ENCODE measurements around the gene EML4. TPM values are rescaled to one million over a fixed set of nuclear protein-coding genes. Genes with fewer than 3 reads are reported as not detected.
"Not testable (repeated sequence)": the region's sequence is repeated elsewhere in the genome, so short reads cannot be mapped to it uniquely, and the experiment has no call there.

EML4 gene, protein sequence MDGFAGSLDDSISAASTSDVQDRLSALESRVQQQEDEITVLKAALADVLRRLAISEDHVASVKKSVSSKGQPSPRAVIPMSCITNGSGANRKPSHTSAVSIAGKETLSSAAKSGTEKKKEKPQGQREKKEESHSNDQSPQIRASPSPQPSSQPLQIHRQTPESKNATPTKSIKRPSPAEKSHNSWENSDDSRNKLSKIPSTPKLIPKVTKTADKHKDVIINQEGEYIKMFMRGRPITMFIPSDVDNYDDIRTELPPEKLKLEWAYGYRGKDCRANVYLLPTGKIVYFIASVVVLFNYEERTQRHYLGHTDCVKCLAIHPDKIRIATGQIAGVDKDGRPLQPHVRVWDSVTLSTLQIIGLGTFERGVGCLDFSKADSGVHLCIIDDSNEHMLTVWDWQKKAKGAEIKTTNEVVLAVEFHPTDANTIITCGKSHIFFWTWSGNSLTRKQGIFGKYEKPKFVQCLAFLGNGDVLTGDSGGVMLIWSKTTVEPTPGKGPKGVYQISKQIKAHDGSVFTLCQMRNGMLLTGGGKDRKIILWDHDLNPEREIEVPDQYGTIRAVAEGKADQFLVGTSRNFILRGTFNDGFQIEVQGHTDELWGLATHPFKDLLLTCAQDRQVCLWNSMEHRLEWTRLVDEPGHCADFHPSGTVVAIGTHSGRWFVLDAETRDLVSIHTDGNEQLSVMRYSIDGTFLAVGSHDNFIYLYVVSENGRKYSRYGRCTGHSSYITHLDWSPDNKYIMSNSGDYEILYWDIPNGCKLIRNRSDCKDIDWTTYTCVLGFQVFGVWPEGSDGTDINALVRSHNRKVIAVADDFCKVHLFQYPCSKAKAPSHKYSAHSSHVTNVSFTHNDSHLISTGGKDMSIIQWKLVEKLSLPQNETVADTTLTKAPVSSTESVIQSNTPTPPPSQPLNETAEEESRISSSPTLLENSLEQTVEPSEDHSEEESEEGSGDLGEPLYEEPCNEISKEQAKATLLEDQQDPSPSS
- 19.1 and 30.7 TPM in 2 replicates for polyA plus RNA-seq (2011; rRNA removed)
- 23.2 and 23.8 TPM in 2 replicates for polyA minus RNA-seq (2011; rRNA and poly(A)+ RNA removed)

GRCh38 chr2:42169100-42169873, at the start of gene EML4:
Gene EML4, plus strand, starts transcription at chr2:42169353. Its CDS starts 259 bp downstream, at chr2:42169612.
- Histone ChIP-seq H3K36me3 (ENCODE audit: control insufficient read depth, insufficient read depth, low read length) (no peaks in the 10 kb centered on the region), H3K27me3 (ENCODE audit: control insufficient read depth, insufficient read depth, low read length) (no peaks in the 10 kb centered on the region), H3K4me3 (ENCODE audit: low read depth, low read length) (peak within 1 kb of the TSS; percentile 66)
- ChIA-PET CTCF (interaction anchor here (0.7 kb wide), 1 partner anchor 159 kb away, joined by 4 read pairs; no protein-coding TSS in a partner anchor), POLR2A (no interaction called here)
- TF ChIP-seq, protein P1, sequence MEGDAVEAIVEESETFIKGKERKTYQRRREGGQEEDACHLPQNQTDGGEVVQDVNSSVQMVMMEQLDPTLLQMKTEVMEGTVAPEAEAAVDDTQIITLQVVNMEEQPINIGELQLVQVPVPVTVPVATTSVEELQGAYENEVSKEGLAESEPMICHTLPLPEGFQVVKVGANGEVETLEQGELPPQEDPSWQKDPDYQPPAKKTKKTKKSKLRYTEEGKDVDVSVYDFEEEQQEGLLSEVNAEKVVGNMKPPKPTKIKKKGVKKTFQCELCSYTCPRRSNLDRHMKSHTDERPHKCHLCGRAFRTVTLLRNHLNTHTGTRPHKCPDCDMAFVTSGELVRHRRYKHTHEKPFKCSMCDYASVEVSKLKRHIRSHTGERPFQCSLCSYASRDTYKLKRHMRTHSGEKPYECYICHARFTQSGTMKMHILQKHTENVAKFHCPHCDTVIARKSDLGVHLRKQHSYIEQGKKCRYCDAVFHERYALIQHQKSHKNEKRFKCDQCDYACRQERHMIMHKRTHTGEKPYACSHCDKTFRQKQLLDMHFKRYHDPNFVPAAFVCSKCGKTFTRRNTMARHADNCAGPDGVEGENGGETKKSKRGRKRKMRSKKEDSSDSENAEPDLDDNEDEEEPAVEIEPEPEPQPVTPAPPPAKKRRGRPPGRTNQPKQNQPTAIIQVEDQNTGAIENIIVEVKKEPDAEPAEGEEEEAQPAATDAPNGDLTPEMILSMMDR (IDR thresholded peaks at IDR 0.05; ENCODE audit: insufficient read depth, low read depth, low read length), result no peak
- DNase-seq (ENCODE audit: low read depth), result peak; percentile 13

GRCh38 chr2:42123426-42123825, 45.7 kb upstream of the EML4 start:
- ChIA-PET CTCF (interaction anchor here (1.2 kb wide), 1 partner anchor 10 kb away, joined by 4 read pairs; no protein-coding TSS in a partner anchor), POLR2A (no interaction called here)
- Histone ChIP-seq H3K36me3 (ENCODE audit: control insufficient read depth, insufficient read depth, low read length) (no peaks in the 10 kb centered on the region), H3K4me3 (ENCODE audit: low read depth, low read length) (no peak overlapping the region), H3K27me3 (ENCODE audit: control insufficient read depth, insufficient read depth, low read length) (no peaks in the 10 kb centered on the region)
- no peak for DNase-seq (ENCODE audit: low read depth)
- TF ChIP-seq, protein P1 (IDR thresholded peaks at IDR 0.05; ENCODE audit: insufficient read depth, low read depth, low read length), result no peak

GRCh38 chr2:42124011-42124785, 45.0 kb upstream of the EML4 start:
- no peak for DNase-seq (ENCODE audit: low read depth)
- TF ChIP-seq, protein P1 (IDR thresholded peaks at IDR 0.05; ENCODE audit: insufficient read depth, low read depth, low read length), result no peak

DNA sequence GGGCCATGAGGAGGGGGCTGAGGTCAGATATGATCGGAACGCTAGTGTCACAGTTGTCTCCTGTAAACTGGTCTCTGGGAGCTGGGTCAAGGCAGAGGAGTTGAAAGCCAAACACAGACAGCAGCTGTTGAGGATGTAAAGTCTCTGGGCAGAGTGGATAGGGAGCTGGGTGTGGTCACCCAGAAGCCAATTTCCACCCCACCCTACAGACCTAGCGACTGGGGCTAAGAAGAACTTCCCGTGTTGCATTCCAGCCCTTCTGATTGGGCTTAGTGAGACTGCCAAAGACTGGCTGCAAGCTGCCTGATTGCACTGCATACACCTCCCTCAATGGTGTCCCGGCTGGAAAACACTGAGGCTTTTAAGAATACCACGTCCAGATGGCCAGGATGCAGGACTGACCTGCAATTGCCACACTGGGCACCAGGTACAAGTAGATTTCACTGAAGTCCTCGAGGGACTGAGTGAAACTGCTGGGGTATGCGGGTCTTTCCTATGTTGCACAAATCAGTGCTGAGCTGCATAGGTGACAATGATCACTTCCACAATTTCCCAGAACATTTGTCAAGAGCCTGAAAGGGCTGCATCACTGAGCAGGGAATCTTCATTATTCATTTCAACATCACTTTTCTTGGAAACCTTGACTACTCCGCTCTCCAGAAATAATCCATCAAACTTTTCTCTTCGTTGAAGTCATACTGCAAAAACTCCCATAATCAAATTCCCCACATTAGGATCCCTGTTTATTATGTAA, 43.1 kb upstream of the EML4 start:
- H3K4me3 ChIP-seq (ENCODE audit: low read depth, low read length), result no peak overlapping the region
- ChIA-PET CTCF (interaction anchor here (0.5 kb wide), 1 partner anchor 507 kb away, joined by 4 read pairs; no protein-coding TSS in a partner anchor), POLR2A (no interaction called here)
- H3K27me3 ChIP-seq (ENCODE audit: control insufficient read depth, insufficient read depth, low read length), result no peaks in the 10 kb centered on the region
- no peaks in the 10 kb centered on the region for H3K36me3 ChIP-seq (ENCODE audit: control insufficient read depth, insufficient read depth, low read length)
- TF ChIP-seq, protein P1 (IDR thresholded peaks at IDR 0.05; ENCODE audit: insufficient read depth, low read depth, low read length), result no peak
- DNase-seq (ENCODE audit: low read depth), result no peak

More at GRCh38 chr2:42124011-42124785, 45.0 kb upstream of the EML4 start:
- ChIA-PET CTCF (interaction anchor here (1.2 kb wide), 1 partner anchor 11 kb away, joined by 4 read pairs; no protein-coding TSS in a partner anchor), POLR2A (no interaction called here)
- Histone ChIP-seq H3K4me3 (ENCODE audit: low read depth, low read length) (no peak overlapping the region), H3K27me3 (ENCODE audit: control insufficient read depth, insufficient read depth, low read length) (no peaks in the 10 kb centered on the region), H3K36me3 (ENCODE audit: control insufficient read depth, insufficient read depth, low read length) (no peaks in the 10 kb centered on the region)

- CTCF ChIA-PET; H3K36me3 ChIP-seq (ENCODE audit: control insufficient read depth, insufficient read depth, low read length); H3K27me3 ChIP-seq (ENCODE audit: control insufficient read depth, insufficient read depth, low read length); POLR2A ChIA-PET; DNase-seq (ENCODE audit: low read depth); H3K4me3 ChIP-seq (ENCODE audit: low read depth, low read length): not testable (repeated sequence)
Observed at GRCh38 chr2:42126873-42127272, 42.3 kb upstream of the EML4 start.

Measured in BJ (cell line).